Measurements from ENCODE around the gene H2BW2.

Gene H2BW2

GRCh38 chrX:104084534-104085277 is 45.0 kb downstream of the H2BW2 start (continued):
- TF ChIP-seq TSHZ2 (CRISPR knock-in tag; IDR thresholded peaks at IDR 0.05) (no peak), BACH2 (CRISPR knock-in tag; IDR thresholded peaks at IDR 0.05; ENCODE audit: borderline replicate concordance) (no peak), OSR1 (CRISPR knock-in tag; IDR thresholded peaks at IDR 0.05) (no peak), ZNF70 (CRISPR knock-in tag; IDR thresholded peaks at IDR 0.05) (no peak), TCF4 (CRISPR knock-in tag; IDR thresholded peaks at IDR 0.05; ENCODE audit: borderline replicate concordance) (no peak), SNAI2 (CRISPR knock-in tag; IDR thresholded peaks at IDR 0.05) (no peak), ZFP30 (CRISPR knock-in tag; IDR thresholded peaks at IDR 0.05) (no peak), ZNF8 (CRISPR knock-in tag; IDR thresholded peaks at IDR 0.05) (no peak), RARB (CRISPR knock-in tag; IDR thresholded peaks at IDR 0.05) (no peak)
- TF ChIP-seq, protein P1, sequence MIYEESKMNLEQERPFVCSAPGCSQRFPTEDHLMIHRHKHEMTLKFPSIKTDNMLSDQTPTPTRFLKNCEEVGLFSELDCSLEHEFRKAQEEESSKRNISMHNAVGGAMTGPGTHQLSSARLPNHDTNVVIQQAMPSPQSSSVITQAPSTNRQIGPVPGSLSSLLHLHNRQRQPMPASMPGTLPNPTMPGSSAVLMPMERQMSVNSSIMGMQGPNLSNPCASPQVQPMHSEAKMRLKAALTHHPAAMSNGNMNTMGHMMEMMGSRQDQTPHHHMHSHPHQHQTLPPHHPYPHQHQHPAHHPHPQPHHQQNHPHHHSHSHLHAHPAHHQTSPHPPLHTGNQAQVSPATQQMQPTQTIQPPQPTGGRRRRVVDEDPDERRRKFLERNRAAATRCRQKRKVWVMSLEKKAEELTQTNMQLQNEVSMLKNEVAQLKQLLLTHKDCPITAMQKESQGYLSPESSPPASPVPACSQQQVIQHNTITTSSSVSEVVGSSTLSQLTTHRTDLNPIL (CRISPR knock-in tag; IDR thresholded peaks at IDR 0.05; ENCODE audit: low read depth) = no peak

- no peak for ATAC-seq
- no peak for TF ChIP-seq BACH2 (CRISPR knock-in tag; IDR thresholded peaks at IDR 0.05; ENCODE audit: borderline replicate concordance)
- TF ChIP-seq PPARA (CRISPR knock-in tag; IDR thresholded peaks at IDR 0.05; ENCODE audit: borderline replicate concordance) = no peak
- no peak for TF ChIP-seq SNAI2 (CRISPR knock-in tag; IDR thresholded peaks at IDR 0.05)
- no peak for TF ChIP-seq ISL1 (CRISPR knock-in tag; IDR thresholded peaks at IDR 0.05)
- no peak for TF ChIP-seq ZNF70 (CRISPR knock-in tag; IDR thresholded peaks at IDR 0.05)
Observed at GRCh38 chrX:104085477-104085876, 45.7 kb downstream of the H2BW2 start.

GRCh38 chrX:104085919-104086318 is 46.2 kb downstream of the H2BW2 start:
- ATAC-seq = no peak
- TF ChIP-seq BACH2 (CRISPR knock-in tag; IDR thresholded peaks at IDR 0.05; ENCODE audit: borderline replicate concordance) (no peak), CSDC2 (CRISPR knock-in tag; IDR thresholded peaks at IDR 0.05) (no peak), ZNF70 (CRISPR knock-in tag; IDR thresholded peaks at IDR 0.05) (no peak), GLIS3 (CRISPR knock-in tag; IDR thresholded peaks at IDR 0.05) (no peak), TCF4 (CRISPR knock-in tag; IDR thresholded peaks at IDR 0.05; ENCODE audit: borderline replicate concordance) (no peak), ZC3H10 (CRISPR knock-in tag; IDR thresholded peaks at IDR 0.05) (no peak), SNAI2 (CRISPR knock-in tag; IDR thresholded peaks at IDR 0.05) (no peak), RARB (CRISPR knock-in tag; IDR thresholded peaks at IDR 0.05) (no peak), ZFP30 (CRISPR knock-in tag; IDR thresholded peaks at IDR 0.05) (no peak), TOX (CRISPR knock-in tag; IDR thresholded peaks at IDR 0.05; ENCODE audit: borderline replicate concordance) (no peak), OSR1 (CRISPR knock-in tag; IDR thresholded peaks at IDR 0.05) (no peak), ZFP3 (CRISPR knock-in tag; IDR thresholded peaks at IDR 0.05) (no peak), CSRNP3 (CRISPR knock-in tag; IDR thresholded peaks at IDR 0.05) (no peak), ISL1 (CRISPR knock-in tag; IDR thresholded peaks at IDR 0.05) (no peak), ZNF8 (CRISPR knock-in tag; IDR thresholded peaks at IDR 0.05) (no peak), PATZ1 (CRISPR knock-in tag; IDR thresholded peaks at IDR 0.05; ENCODE audit: borderline replicate concordance) (no peak)
- TF ChIP-seq, protein P2, sequence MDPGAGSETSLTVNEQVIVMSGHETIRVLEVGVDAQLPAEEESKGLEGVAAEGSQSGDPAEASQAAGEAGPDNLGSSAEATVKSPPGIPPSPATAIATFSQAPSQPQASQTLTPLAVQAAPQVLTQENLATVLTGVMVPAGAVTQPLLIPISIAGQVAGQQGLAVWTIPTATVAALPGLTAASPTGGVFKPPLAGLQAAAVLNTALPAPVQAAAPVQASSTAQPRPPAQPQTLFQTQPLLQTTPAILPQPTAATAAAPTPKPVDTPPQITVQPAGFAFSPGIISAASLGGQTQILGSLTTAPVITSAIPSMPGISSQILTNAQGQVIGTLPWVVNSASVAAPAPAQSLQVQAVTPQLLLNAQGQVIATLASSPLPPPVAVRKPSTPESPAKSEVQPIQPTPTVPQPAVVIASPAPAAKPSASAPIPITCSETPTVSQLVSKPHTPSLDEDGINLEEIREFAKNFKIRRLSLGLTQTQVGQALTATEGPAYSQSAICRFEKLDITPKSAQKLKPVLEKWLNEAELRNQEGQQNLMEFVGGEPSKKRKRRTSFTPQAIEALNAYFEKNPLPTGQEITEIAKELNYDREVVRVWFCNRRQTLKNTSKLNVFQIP (CRISPR knock-in tag; IDR thresholded peaks at IDR 0.05; ENCODE audit: borderline replicate concordance, low read depth) = no peak

Measured in SK-N-SH treated with all-trans-retinoic acid at 6 μM for 48 hours (cell line).